Right lobe of liver (tissue), 4 donors: ENCODE data around the gene NPTX1.

Experiments
- POLR2A ChIP-seq: fragments of 450-650 bp; IDR thresholded peaks from one replicate; pipeline ENCODE4 v1.6.1; 2017; ENCODE audit warnings: antibody characterized with exemption, mild to moderate bottlenecking
- TF ChIP-seq, protein P1 (sequence below), 4 donors: fragments of 200-600 bp in 3 of 4; fragments of 450-650 bp in 1 of 4; IDR thresholded peaks; one replicate each; pipeline versions ENCODE4 v1.5.1 to v1.8.0; 2016 to 2022; ENCODE audit warnings: antibody characterized with exemption in 4 of 4, mild to moderate bottlenecking in 2 of 4
- donor health status: DM: no; HTN: no; CAD: no.
- donor health status: DM: no; HTN: no; CAD: no.
- donor health status: DM: no; HTN: yes; CAD: no.

DNA sequence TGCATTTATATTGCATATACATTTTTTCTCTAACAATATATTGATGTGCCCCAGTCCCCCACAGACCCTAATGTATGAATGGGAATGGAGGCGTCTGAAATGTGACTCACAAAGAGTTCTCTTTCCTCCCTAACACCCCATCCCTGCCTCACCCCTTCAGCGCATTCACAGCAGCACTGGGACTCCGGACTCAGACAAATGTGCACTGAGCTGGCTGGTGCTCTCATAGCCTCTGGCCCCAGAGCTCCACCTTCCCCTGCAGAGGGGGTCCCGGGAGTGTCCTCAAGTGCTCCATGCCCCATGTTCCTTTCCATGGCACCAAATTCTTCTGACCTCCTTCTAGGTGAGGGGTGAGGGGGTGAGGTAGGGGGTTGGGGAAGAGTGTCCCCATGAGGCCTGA is 20.6 kb downstream of the NPTX1 start:
- TF ChIP-seq, protein P1, sequence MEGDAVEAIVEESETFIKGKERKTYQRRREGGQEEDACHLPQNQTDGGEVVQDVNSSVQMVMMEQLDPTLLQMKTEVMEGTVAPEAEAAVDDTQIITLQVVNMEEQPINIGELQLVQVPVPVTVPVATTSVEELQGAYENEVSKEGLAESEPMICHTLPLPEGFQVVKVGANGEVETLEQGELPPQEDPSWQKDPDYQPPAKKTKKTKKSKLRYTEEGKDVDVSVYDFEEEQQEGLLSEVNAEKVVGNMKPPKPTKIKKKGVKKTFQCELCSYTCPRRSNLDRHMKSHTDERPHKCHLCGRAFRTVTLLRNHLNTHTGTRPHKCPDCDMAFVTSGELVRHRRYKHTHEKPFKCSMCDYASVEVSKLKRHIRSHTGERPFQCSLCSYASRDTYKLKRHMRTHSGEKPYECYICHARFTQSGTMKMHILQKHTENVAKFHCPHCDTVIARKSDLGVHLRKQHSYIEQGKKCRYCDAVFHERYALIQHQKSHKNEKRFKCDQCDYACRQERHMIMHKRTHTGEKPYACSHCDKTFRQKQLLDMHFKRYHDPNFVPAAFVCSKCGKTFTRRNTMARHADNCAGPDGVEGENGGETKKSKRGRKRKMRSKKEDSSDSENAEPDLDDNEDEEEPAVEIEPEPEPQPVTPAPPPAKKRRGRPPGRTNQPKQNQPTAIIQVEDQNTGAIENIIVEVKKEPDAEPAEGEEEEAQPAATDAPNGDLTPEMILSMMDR (IDR thresholded peaks at IDR 0.05), result no peak
- TF ChIP-seq POLR2A, result no peak
